ENCODE data around the gene HEMGN. TPM values are rescaled to one million over a fixed set of nuclear protein-coding genes. Genes with fewer than 3 reads are reported as not detected.

Gene HEMGN
- total and polyA plus RNA-seq, 3 donors from 2014 or later = 11.8 to 43.5 (median 22.2) TPM

- no peak overlapping the region for H3K27ac ChIP-seq
- no peak overlapping the region for H3K4me3 ChIP-seq
- no peak for TF ChIP-seq POLR2A (IDR thresholded peaks at IDR 0.05)
- H3K27me3 ChIP-seq = no peaks in the 10 kb centered on the region
- intact Hi-C loops (cut with DNase I; ENCODE audit: low total_unique reads) = no loop called here
- no peaks in the 10 kb centered on the region for H3K4me1 ChIP-seq
- no peaks in the 10 kb centered on the region for H3K9me3 ChIP-seq
- H3K36me3 ChIP-seq (ENCODE audit: low read depth, missing control alignments) = no peaks in the 10 kb centered on the region
- no peak for DNase-seq
- WGBS, 2 donors = 68 to 92% methylated on average over 1 of the region's 1 CpG
Observed at GRCh38 chr9:97911970-97912369, 26.0 kb downstream of the HEMGN start.

- TF ChIP-seq POLR2A (IDR thresholded peaks at IDR 0.05) (no peak), CTCF (IDR thresholded peaks at IDR 0.05) (no peak)
- Histone ChIP-seq H3K27me3 (no peaks in the 10 kb centered on the region), H3K9me3 (no peaks in the 10 kb centered on the region), H3K4me3 (no peak overlapping the region), H3K27ac (no peak overlapping the region), H3K4me1 (no peaks in the 10 kb centered on the region), H3K36me3 (ENCODE audit: low read depth, missing control alignments) (no peaks in the 10 kb centered on the region)
- no peak for DNase-seq
- WGBS, 2 donors = 88 to 97% methylated on average over 2 of the region's 2 CpGs
- intact Hi-C loops (cut with DNase I; ENCODE audit: low total_unique reads) = no loop called here
Observed at GRCh38 chr9:97911528-97911927, 26.4 kb downstream of the HEMGN start.

- DNase-seq = no peak
- Histone ChIP-seq H3K4me3 (no peak overlapping the region), H3K9me3 (no peaks in the 10 kb centered on the region), H3K36me3 (ENCODE audit: low read depth, missing control alignments) (no peaks in the 10 kb centered on the region), H3K27ac (no peak overlapping the region), H3K4me1 (no peaks in the 10 kb centered on the region), H3K27me3 (no peaks in the 10 kb centered on the region)
- intact Hi-C loops (cut with DNase I; ENCODE audit: low total_unique reads) = no loop called here
- WGBS, 2 donors = 87 to 95% methylated on average over 6 of the region's 6 CpGs
- TF ChIP-seq POLR2A (IDR thresholded peaks at IDR 0.05) (no peak), CTCF (IDR thresholded peaks at IDR 0.05) (no peak)
Observed at GRCh38 chr9:97910357-97910756, 27.6 kb downstream of the HEMGN start.

GRCh38 chr9:97908705-97909104 is 29.3 kb downstream of the HEMGN start:
- H3K4me1 ChIP-seq = no peaks in the 10 kb centered on the region
- H3K9me3 ChIP-seq = no peaks in the 10 kb centered on the region
- H3K27ac ChIP-seq = no peak overlapping the region
- H3K36me3 ChIP-seq (ENCODE audit: low read depth, missing control alignments) = no peaks in the 10 kb centered on the region
- H3K27me3 ChIP-seq = no peaks in the 10 kb centered on the region
- no peak for TF ChIP-seq POLR2A (IDR thresholded peaks at IDR 0.05)
- no peak for TF ChIP-seq CTCF (IDR thresholded peaks at IDR 0.05)
- intact Hi-C loops (cut with DNase I; ENCODE audit: low total_unique reads) = no loop called here
- no peak for DNase-seq
- WGBS, 2 donors = 89 to 95% methylated on average over 1 of the region's 1 CpG
- H3K4me3 ChIP-seq = no peak overlapping the region

GRCh38 chr9:97907632-97908031 is 30.3 kb downstream of the HEMGN start:
- H3K4me3 ChIP-seq = no peak overlapping the region
- H3K4me1 ChIP-seq = no peaks in the 10 kb centered on the region
- H3K36me3 ChIP-seq (ENCODE audit: low read depth, missing control alignments) = no peaks in the 10 kb centered on the region
- no peaks in the 10 kb centered on the region for H3K27me3 ChIP-seq
- intact Hi-C loops (cut with DNase I; ENCODE audit: low total_unique reads) = no loop called here
- no peak for DNase-seq
- WGBS, 2 donors = 85 to 89% methylated on average over 5 of the region's 5 CpGs
- TF ChIP-seq CTCF (IDR thresholded peaks at IDR 0.05) = no peak
- TF ChIP-seq POLR2A (IDR thresholded peaks at IDR 0.05) = no peak
- no peaks in the 10 kb centered on the region for H3K9me3 ChIP-seq
- no peak overlapping the region for H3K27ac ChIP-seq
